B cell (primary cell): ENCODE measurements around the gene ATAD3B. TPM values are rescaled to one million over a fixed set of nuclear protein-coding genes. Genes with fewer than 3 reads are reported as not detected.
"Not testable (repeated sequence)": the region's sequence is repeated elsewhere in the genome, so short reads cannot be mapped to it uniquely, and the experiment has no call there.

Source experiments
- ATAC-seq: fragments of 200-7000 bp; cut with Tn5 transposase; one replicate; pipeline ENCODE4 v1.10.0; 2021; ENCODE audit warnings: low read depth, mild to moderate bottlenecking, moderate number of reproducible peaks, moderate library complexity
- CTCF ChIA-PET: fragments of 350-600 bp; sonication (Branson Sonifier 250); formaldehyde crosslinking; loops from one replicate; lab custom pipeline; 2021; ENCODE audit warnings: antibody characterized with exemption, inconsistent platforms; lab: Charles Lee
- POLR2A ChIA-PET: fragments of 350-600 bp; sonication (Branson Sonifier 250); formaldehyde crosslinking; loops from one replicate; lab custom pipeline; 2021; ENCODE audit warnings: antibody characterized with exemption; lab: Charles Lee
- DNase-seq: peaks from one replicate; pipeline ENCODE4 v3.0.0; 2013
- H2AFZ ChIP-seq: 2 replicates; pipeline ENCODE4 v1.6.1; 2012; ENCODE audit warnings: mild to moderate bottlenecking, low read depth, low read length; ENCODE audit not compliant: insufficient read depth, poor library complexity, severe bottlenecking
- H3K27ac ChIP-seq, 2 donors: 1 replicate in 1 of 2; 2 replicates in 1 of 2; pipeline ENCODE4 v1.5.1; 2012 to 2013; ENCODE audit warnings: low read length in 2 of 2, mild to moderate bottlenecking in 2 of 2, moderate library complexity in 1 of 2
- H3K27me3 ChIP-seq, 4 experiments: fragments of 200-600 bp in 1 of 4; sonication (generic) in 1 of 4; replicated peaks in 1 of 4; 1 replicate in 2 of 4; 2 replicates in 2 of 4; pipeline versions ENCODE4 v1.6.1 to v1.7.0; 2013 to 2016; ENCODE audit warnings: low read length in 3 of 4, mild to moderate bottlenecking in 2 of 4, mixed read lengths in 1 of 4, moderate library complexity in 1 of 4; ENCODE audit not compliant: insufficient read depth in 4 of 4, control insufficient read depth in 3 of 4; ENCODE audit errors: control extremely low read depth in 1 of 4
- H3K36me3 ChIP-seq, 2 experiments: replicated peaks in 1 of 2; 1 replicate in 1 of 2; 2 replicates in 1 of 2; pipeline versions ENCODE4 v1.6.1 to v1.7.1; 2013; ENCODE audit warnings: low read length in 1 of 2; ENCODE audit not compliant: insufficient read depth in 2 of 2, control insufficient read depth in 1 of 2; ENCODE audit errors: control extremely low read depth in 1 of 2, extremely low read depth in 1 of 2
- H3K4me1 ChIP-seq, 2 donors: fragments of 200-600 bp in 1 of 2; sonication (generic) in 1 of 2; 1 replicate in 1 of 2; 2 replicates in 1 of 2; pipeline versions ENCODE4 v1.5.1 to v1.6.1; 2013 to 2017; ENCODE audit warnings: low read length in 2 of 2; ENCODE audit not compliant: control insufficient read depth in 2 of 2, insufficient read depth in 2 of 2
- H3K4me2 ChIP-seq: replicated peaks from 2 replicates; pipeline ENCODE3; 2012; ENCODE audit warnings: mild to moderate bottlenecking, low read depth, low read length; ENCODE audit not compliant: poor library complexity, severe bottlenecking
- H3K4me3 ChIP-seq, 5 experiments: fragments of 200-600 bp in 1 of 5; sonication (generic) in 1 of 5; 1 replicate in 3 of 5; 2 replicates in 2 of 5; pipeline versions ENCODE4 v1.5.1 to v1.7.0; 2011 to 2016; ENCODE audit warnings: low read length in 4 of 5, mild to moderate bottlenecking in 4 of 5, low read depth in 2 of 5, control low read depth in 1 of 5, moderate library complexity in 1 of 5; ENCODE audit not compliant: insufficient read depth in 1 of 5; ENCODE audit errors: control extremely low read depth in 1 of 5, extremely low read depth in 1 of 5
- H3K79me2 ChIP-seq: fragments of 200-600 bp; sonication (generic); one replicate; pipeline ENCODE4 v1.6.0; 2016; ENCODE audit warnings: low read length; ENCODE audit not compliant: control insufficient read depth, insufficient read depth
- H3K9ac ChIP-seq: fragments of 200-600 bp; sonication (generic); 2 replicates; pipeline ENCODE4 v1.6.1; 2017; ENCODE audit warnings: mild to moderate bottlenecking, low read length, moderate library complexity
- H3K9me3 ChIP-seq, 3 donors: one replicate each; pipeline versions ENCODE4 v1.6.1 to v1.7.1; 2013; ENCODE audit warnings: low read length in 2 of 3; ENCODE audit not compliant: control insufficient read depth in 2 of 3, insufficient read depth in 1 of 3; ENCODE audit errors: control extremely low read depth in 1 of 3
- H4K20me1 ChIP-seq: 2 replicates; pipeline ENCODE4 v1.6.0; 2012; ENCODE audit warnings: mild to moderate bottlenecking, low read length; ENCODE audit not compliant: insufficient read depth, control insufficient read depth, poor library complexity, severe bottlenecking
- H3K27ac Mint-ChIP-seq: one replicate; pipeline ENCODE4 v1.8.0; 2021; ENCODE audit warnings: mixed read lengths
- H3K27me3 Mint-ChIP-seq: one replicate; pipeline ENCODE4 v1.8.0; 2021; ENCODE audit warnings: mixed read lengths
- H3K4me1 Mint-ChIP-seq: one replicate; pipeline ENCODE4 v1.8.0; 2021; ENCODE audit warnings: mixed read lengths
- H3K4me3 Mint-ChIP-seq: one replicate; pipeline ENCODE4 v1.8.0; 2021; ENCODE audit warnings: mixed read lengths
- H3K9me3 Mint-ChIP-seq: one replicate; pipeline ENCODE4 v1.8.0; 2022; ENCODE audit warnings: mixed read lengths; ENCODE audit not compliant: insufficient read depth
- CTCF ChIP-seq: fragments of 200-600 bp; IDR thresholded peaks from one replicate; pipeline ENCODE4 v1.8.0; 2022; ENCODE audit warnings: antibody characterized with exemption, mild to moderate bottlenecking
- EZH2 ChIP-seq: IDR thresholded peaks from 2 replicates; pipeline ENCODE4 v1.6.1; 2012; ENCODE audit warnings: borderline replicate concordance, low read depth, mild to moderate bottlenecking, moderate library complexity, low read length; ENCODE audit not compliant: insufficient read depth, poor library complexity, severe bottlenecking
- WGBS: methylation state at CpG from one replicate; pipeline ENCODE4 v1.1.5; 2013; ENCODE audit warnings: missing lambda C conversion rate; ENCODE audit not compliant: insufficient coverage; 5-methylcytosine and 5-hydroxymethylcytosine counted together
- intact Hi-C: fragments of 100-400 bp; cut with micrococcal nuclease; formaldehyde crosslinking; loops from one replicate; pipeline ENCODE4 v1.10.0; 2022
- polyA plus RNA-seq: library from polyadenylated mRNA; depleted of rRNA; stranded (reverse); fragments of >200 nt; gene quantifications from 2 replicates; pipeline ENCODE4 v1.2.3, GENCODE V29; 2012
- total RNA-seq, 2 donors: library from RNA; stranded (reverse); fragments of 120-200 nt in 1 of 2; gene quantifications; 1 replicate in 1 of 2; 2 replicates in 1 of 2; pipeline versions ENCODE4 v1.2.3 to v1.2.4, GENCODE V29; 2013 to 2022

The ATAD3B gene
- total and polyA plus RNA-seq, 2 donors (not counting 1 experiment from before 2014, with no cell fraction given): 50.9 to 51.5 TPM

GRCh38 chr1:1507305-1507704 is 35.7 kb downstream of the ATAD3B start:
- CTCF ChIA-PET: no interaction called here
- no peak overlapping the region for H3K4me2 ChIP-seq
- H3K9me3 ChIP-seq: no peaks in the 10 kb centered on the region
- ATAC-seq (no peak), DNase-seq (no peak)
- intact Hi-C loops: no loop called here
- TF ChIP-seq CTCF (no peak), EZH2 (no peak)
- no peaks in the 10 kb centered on the region for H3K27me3 ChIP-seq
- H3K9ac ChIP-seq: no peak overlapping the region
- peaks cover 19% of the 10 kb centered on the region for H3K4me1 Mint-ChIP-seq
- H3K27ac ChIP-seq: no peak overlapping the region
- 82% methylated on average over 2 of the region's 4 CpGs for WGBS
- H3K4me1 ChIP-seq: peaks cover 9 to 15% of the 10 kb centered on the region in 2 donors
- no peaks in the 10 kb centered on the region for H3K36me3 ChIP-seq
- H3K4me3 ChIP-seq: no peak overlapping the region
- H3K4me3 Mint-ChIP-seq: no peak overlapping the region
- POLR2A ChIA-PET: no interaction called here
- no peak overlapping the region for H3K27ac Mint-ChIP-seq
- H4K20me1 ChIP-seq: no peaks in the 10 kb centered on the region
- H3K9me3 Mint-ChIP-seq: no peaks in the 10 kb centered on the region
- H3K79me2 ChIP-seq: no peaks in the 10 kb centered on the region
- H3K27me3 Mint-ChIP-seq: no peaks in the 10 kb centered on the region
- no peak overlapping the region for H2AFZ ChIP-seq

- H3K27me3 ChIP-seq, H2AFZ ChIP-seq, POLR2A ChIA-PET, H3K4me3 ChIP-seq, H3K27ac Mint-ChIP-seq, ATAC-seq, H3K27ac ChIP-seq, H3K4me2 ChIP-seq, H3K36me3 ChIP-seq, H3K27me3 Mint-ChIP-seq, CTCF ChIA-PET, DNase-seq, intact Hi-C loops, H3K9ac ChIP-seq, H3K79me2 ChIP-seq, H3K4me3 Mint-ChIP-seq, H3K9me3 Mint-ChIP-seq, H4K20me1 ChIP-seq, H3K9me3 ChIP-seq: not testable (repeated sequence)
- H3K4me1 Mint-ChIP-seq: peaks cover 24% of the 10 kb centered on the region
- peaks cover 9 to 18% of the 10 kb centered on the region in 2 donors for H3K4me1 ChIP-seq
- WGBS: 78% methylated on average over 10 of the region's 34 CpGs
Observed at GRCh38 chr1:1508775-1509464, 37.4 kb downstream of the ATAD3B start.

GRCh38 chr1:1509465-1509850 is 37.9 kb downstream of the ATAD3B start:
- intact Hi-C loops, H3K27ac ChIP-seq, ATAC-seq, H3K4me3 Mint-ChIP-seq, H2AFZ ChIP-seq, H3K27me3 ChIP-seq, H3K27me3 Mint-ChIP-seq, H3K9me3 Mint-ChIP-seq, POLR2A ChIA-PET, CTCF ChIA-PET, H3K4me2 ChIP-seq, H3K27ac Mint-ChIP-seq, H3K9me3 ChIP-seq, H3K4me3 ChIP-seq, H3K9ac ChIP-seq, H3K79me2 ChIP-seq, H3K36me3 ChIP-seq, H4K20me1 ChIP-seq, DNase-seq: not testable (repeated sequence)
- H3K4me1 Mint-ChIP-seq: peaks cover 24% of the 10 kb centered on the region
- WGBS: 70% methylated on average over 5 of the region's 21 CpGs
- H3K4me1 ChIP-seq: peaks cover 9 to 18% of the 10 kb centered on the region in 2 donors
